GM21619 (cell line): ENCODE results near the gene EXOC2.

Experiments
- ATAC-seq: cut with Tn5 transposase; IDR thresholded peaks from one replicate; pipeline ENCODE4 v1.9.1; 2021; ENCODE audit not compliant: unreplicated experiment

The EXOC2 gene

DNA sequence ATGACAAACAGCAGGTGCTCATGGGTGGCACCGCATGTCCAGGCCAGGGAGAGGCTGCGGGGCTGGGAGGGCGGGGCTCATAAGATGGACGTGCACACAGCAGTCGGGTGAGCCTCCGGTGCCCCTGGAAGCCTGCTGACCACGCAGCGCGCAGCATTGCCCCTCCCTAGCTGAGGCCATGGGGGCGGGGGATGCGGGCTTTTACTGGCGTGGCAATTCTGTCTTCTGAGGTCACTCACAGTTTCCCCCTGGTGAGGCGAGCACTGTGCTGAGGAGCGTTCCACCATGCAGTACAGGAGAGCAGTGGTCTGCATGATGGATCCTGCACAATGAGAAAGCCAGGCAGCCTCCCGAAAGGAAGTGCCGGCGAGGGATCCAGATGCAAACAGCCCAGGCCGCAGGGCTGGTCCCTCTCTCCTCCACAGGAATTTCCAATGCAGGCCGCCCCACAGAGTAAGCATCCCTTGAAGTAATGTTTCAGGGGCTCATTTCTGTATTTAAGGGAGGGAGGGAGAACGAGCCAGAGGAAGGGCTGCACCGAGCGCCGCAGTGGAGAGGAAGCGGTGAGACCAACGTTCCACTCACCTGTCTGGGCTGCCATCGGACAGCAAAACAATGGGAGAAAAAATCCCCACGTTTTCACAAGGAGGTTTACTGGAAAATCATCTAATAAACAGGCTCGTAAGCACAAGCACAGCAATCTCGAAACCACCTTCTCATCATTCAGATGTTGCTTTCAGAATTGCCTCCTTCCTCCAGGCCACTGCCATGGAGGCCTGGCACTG, 245.4 kb downstream of the EXOC2 start:
- no peak for ATAC-seq

DNA sequence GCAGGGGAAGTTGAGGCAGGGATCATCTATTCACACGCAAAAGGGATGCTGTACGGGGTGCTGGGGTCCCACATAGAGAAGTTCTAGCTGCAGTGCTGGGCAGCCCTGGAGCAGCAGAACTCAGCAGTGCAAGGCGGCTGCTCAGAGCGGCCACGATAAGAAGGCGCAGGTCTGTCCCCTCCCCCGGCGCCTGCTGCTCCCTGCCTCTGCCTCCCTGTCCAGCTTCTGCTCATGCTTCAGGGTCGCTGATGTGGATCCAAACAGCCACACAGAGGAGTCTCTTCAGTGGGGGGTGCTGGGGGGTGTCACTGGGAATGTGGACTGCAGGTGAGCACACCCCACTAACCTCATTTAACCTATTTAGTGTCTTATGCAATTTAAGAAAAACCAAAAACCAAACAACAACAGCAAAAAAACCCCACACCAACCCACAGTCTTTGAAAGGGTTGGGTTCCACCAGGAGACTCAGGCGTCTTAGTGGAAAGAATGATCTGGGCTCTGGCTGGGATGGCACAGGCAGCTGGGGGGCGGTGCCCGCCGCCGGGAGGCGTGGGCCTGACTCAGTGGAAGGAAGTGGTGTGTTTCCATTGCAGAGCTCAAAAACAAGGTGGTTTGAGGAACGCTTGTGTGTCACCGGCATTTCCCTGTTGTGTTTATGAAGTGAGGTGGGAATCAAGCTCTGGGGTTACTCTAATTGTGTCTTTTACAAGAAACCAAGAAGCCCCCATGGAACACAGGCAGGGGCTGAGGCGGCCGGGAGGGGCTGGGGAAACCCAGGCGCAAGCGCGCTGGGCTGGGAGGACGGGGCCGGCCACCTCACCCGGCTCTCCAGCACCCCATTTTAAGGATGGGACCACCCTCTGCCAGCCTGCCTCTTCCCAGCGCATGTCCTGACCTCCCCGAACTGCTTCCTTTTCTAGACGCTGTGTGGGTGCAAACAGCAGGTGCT, 246.2 kb downstream of the EXOC2 start:
- ATAC-seq = no peak

DNA sequence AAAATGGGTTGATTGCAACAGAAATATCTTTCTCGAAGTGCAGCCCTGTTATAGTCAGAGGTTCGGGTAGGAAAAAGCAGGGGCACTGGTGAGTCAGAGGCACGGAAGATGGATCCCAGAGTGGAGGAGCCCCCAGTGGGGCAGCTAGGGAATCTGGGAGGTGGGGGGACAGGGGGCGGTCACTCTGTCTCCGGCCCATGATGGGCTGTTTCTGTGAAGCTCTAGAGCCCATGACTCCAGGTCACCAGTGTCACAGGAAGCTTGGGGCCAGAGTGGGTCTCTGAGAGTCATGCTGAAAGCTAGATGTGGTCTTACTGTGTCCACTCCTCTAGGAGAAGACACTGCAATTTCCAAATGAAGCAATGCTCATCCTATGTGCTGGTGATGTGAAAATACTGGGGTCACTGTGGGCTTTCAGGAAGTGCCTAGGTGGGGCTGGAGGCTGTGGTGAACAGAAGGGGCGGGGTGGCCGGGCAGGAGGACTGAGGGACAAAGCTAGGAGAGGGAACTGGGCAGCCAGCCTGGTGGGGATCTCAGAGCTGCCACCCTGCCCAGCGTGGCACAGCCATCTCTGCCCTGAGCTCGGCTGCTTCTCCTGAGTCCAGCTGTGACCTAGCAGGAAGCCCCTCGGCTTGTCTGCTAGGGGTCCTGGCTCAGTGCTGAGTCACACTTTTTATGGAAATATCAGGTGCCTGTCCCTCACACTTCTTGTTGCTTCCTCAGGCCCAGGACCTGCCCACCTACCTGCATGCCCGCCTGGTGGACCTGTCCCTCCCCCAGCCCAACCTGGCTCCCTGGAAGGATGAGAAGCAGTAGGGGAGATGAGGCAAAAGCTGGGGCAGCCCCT, 247.1 kb downstream of the EXOC2 start:
- ATAC-seq = no peak

DNA sequence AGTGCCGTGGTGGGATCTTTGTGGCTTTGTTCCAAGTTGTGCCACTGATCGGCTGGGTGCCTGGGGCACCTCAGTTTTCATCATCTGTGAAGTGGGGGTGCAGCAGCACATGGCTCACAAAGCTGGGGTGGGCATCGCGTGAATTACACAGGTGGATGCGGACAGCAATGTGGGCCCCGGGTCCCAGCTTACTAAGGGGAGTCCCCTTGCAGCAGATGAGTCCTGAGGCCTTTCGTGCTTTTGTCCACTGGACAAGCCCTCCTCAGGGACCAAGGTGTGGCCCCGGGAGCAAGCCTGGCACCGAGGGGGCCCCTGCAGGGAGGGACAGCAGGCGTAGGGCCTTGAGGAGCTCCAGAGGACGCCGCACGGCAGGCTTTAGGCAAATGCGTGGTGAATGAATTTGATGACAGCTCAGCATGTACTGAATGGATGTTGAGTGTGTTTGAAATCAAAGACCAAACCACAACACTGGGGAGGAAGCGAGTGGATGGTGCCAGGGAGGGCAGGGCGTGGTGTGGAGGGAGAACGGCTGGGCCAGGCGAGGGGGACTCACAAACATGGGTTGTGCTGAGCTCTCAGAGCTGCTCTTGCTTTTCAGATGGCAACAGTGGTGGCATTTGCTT, 248.2 kb downstream of the EXOC2 start:
- ATAC-seq = no peak

DNA sequence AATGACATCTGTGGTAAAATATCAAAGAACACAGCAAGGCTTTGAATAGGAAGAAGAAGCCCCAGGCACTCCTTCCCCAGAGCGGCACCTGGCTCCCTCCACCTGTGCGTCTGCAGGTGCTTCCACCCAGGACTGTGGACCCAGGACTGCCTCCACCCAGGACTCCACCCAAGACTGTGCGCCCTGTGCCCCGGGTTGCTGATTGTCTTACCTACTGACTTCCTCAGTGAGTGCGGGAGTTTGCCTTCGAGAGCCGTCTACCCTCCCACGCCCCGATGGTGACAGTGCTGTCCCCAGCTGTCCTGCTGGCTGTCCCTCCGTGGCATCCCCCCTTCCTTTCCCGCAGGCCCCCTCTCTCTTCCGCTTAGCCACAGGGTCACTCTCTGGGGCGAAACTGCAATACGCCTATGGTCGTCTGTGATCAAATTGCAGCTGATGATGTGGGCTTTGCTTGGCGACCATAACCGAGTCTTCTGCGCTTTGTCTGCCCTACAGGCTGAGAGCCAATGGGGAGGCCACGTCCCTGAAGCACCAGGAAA, 249.2 kb downstream of the EXOC2 start:
- no peak for ATAC-seq

DNA sequence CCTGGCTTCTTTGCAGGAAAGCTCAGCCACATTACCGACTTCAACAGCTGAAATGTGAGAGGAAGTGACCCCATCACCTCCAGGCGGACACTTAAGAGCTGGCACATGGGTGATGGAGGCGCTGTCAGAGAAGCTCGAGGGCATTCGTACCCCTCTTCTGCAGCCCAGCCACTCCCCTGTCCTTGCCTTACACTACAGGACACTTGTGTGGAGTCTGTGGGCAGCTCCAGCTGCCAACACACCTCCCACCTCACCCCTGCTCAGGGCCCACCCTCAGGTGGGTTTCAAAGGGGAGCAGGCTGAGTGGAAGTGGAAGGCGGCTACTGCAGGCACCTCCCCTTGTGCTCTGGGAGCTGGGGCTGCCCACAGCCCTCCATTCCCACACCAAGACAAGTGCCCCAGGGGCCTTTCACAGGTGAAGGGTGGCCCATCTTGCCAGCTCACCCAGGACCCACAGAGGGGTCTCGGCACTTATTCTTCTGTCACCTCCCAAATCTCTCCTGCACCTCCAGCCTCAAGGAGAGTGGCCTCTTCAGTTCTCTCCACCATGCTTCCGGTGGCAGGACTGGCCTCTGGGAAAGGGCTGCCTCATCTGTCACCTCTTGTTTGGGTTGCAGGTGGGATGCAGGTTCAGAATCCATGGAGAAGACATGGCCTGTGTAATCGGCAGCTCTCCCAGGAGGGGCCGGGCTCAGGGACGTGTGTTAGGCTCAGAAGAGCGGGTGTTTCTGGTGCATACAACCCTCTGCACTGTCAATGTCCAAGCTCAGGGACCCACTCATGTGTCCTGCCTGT, 251.6 kb downstream of the EXOC2 start:
- ATAC-seq = no peak

DNA sequence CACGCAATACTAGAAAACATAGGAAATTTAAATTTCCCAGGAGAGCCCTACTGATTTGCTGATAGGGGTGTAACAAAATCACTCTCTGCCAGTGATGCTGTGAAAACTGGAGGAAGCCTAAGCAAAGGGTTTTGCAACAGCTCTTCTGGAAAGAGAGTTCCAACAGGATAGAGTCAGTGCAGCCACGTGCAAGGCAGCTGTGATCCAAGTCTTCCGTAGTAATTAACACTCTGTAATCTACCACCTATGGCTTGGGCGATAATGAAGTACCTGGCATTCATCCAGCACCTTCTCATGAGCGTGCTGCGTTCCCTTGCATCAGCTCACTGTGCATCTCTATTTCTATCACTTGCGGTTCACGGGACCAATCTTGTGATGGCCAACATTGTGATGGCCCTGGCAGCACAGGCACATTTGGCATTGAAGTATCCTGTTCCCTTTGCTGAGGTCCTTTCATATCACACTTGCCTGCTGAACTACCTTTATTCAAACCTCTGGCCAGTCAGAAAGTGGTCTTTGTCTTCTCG, 253.2 kb downstream of the EXOC2 start:
- ATAC-seq = no peak

DNA sequence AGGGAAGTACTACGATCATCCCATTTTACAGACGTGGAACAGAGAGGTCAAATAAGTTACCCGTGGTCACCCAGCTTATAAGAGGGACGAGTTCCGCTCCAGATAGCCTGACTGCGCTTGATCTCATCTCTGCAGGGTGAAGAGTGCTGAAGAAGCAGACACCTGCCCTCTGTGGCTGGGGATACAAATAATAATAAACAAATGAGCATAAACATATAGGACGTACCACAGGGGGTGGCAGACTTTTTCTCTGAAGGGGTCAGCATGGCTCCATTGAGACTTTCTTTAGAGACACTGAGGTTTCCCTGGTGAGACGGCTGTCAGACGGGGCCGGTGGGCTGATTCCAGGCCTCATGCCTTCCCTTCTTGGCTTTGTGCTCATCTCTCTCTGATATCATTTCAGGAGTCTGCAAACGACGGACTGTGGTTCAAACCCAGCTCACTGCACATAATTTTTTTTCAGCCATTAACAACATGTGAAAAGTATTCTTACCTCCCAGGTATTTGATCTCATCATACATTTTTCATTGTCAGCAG, 254.2 kb downstream of the EXOC2 start:
- ATAC-seq = no peak

DNA sequence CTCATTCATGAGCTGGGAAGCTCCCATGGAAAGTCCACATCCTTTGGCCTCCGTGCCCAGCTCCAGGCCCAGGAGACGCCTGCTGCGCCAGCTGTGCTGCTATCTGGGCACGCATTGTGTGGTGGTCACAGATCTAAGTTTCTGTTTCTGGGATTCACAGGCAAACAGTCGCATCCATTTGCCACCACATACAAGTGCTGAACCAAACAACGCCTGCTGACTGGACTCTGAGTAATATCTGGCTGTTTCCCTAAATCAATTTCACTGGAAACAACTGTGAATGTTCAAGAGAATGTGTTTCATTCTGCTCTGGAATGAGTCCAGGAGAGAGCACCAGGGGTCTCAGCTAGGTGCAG, 255.9 kb downstream of the EXOC2 start:
- no peak for ATAC-seq

DNA sequence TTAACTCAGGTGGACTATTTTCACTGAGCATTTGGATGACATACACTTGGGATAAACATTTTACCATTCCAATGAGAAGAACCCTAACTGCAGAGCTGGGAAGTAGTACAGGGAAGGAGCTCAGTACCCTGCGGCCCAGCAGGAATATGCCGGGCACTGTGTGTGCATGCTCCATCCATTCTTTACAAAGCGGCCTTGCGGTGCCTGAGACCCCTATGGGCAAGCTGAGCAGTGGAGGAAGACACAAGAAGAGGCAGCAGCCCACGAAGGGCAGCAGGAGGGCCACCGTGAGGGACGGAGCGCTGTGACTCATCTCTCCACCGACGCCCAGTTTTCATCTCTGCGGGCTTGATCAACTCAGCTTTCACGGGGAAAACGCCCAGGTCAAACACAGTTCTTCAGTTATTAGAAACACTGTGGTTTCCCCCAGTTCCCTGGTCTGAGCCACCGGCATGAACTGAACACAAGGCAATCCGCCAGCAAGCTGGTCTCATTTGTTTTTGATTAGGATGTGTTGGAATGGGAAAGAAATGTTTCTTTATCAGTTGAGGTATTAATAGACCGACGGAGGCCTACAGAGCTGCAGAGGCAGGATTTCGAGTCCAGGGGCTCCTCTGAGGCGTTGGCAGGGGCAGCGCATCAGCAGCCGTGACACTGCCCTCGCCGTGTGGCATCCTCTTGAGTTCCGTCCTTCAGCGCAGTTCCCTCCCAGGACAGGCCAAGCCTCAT, 256.5 kb downstream of the EXOC2 start:
- no peak for ATAC-seq

DNA sequence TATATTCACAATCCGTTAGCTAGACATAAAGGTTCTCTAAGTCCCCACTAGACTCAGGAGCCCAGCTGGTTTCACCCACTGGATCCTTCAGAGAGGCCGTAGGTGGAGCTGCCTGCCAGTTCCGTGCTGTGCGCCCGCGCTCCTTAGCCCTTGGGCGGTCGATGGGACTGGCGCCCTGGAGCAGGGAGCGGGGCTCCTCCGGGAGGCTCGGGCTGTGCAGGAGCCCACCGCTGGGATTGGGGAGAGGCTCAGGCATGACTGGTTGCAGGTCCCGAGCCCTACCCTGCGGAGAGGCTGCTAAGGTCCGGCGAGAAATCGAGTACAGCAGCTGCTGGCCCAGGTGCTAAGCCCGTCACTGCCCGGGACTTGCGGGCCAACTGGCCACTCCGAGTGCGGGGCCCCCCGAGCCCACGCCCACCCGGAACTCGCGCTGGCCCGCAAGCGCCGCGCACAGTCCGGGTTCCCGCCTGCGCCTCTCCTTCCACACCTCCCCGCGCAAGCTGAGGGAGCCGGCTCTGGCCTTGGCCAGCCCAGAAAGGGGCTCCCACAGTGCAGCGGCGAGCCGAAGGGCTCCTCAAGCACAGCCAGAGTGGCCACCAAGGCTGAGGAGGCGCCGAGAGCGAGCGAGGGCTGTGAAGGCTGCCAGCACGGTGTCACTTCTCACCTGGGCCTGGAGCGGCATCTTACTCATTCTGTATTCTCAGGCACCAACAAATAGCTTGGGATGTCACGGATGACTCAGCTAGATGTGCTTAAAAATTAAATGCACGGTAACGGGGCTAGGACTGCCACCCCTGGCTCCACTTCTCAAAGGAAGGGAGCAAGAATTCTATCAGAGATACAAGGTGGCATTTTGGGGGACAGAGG, 257.3 kb downstream of the EXOC2 start:
- ATAC-seq = no peak
